ENCODE results near the gene CRLF2. TPM values are rescaled to one million over a fixed set of nuclear protein-coding genes. Genes with fewer than 3 reads are reported as not detected.
"Not testable (repeated sequence)": the region's sequence is repeated elsewhere in the genome, so short reads cannot be mapped to it uniquely, and the experiment has no call there.

CRLF2 gene, protein sequence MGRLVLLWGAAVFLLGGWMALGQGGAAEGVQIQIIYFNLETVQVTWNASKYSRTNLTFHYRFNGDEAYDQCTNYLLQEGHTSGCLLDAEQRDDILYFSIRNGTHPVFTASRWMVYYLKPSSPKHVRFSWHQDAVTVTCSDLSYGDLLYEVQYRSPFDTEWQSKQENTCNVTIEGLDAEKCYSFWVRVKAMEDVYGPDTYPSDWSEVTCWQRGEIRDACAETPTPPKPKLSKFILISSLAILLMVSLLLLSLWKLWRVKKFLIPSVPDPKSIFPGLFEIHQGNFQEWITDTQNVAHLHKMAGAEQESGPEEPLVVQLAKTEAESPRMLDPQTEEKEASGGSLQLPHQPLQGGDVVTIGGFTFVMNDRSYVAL
- polyA plus RNA-seq (ENCODE audit: insufficient read length): not detected

DNA sequence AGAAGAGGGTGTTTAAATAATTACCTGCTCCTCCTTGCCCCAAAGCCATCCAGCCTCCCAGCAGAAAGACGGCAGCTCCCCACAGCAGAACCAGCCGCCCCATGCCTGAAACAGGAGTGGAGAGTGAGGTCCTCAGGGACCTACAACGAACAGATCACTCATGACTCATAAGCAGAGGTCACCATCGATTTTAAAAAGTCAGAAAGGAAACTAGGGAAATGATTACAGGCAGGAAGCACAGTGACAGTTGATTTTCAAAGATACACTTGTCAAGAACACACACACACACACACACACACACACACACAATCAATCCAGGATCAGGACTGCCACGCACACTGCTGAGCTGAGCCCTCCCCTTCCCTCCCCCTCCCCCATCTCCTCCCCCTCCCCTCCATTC, at the start of gene CRLF2:
Gene CRLF2, minus strand, starts transcription at position 118 of the 400 bp plus-strand sequence. Its CDS starts 15 bp downstream, at position 103.
- DNase-seq: no peak

DNA sequence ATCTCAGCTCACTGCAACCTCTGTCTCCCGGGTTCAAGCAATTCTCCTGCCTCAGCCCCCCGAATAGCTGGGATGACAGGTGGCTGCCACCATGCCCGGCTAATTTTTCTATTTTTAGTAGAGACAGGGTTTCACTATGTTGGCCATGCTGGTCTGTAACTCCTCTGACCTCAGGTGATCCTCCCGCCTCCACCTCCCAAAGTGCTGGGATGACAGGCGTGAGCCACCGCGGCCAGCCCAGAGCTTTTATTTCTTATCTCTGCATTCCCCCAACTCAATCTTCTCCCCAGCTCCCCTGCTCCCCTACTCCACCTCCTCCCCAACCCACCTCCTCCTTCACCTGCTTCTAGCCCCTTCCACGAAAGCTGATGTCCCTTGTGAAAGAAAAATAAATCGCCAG, 49.3 kb upstream of the CRLF2 start:
- DNase-seq: not testable (repeated sequence)

DNA sequence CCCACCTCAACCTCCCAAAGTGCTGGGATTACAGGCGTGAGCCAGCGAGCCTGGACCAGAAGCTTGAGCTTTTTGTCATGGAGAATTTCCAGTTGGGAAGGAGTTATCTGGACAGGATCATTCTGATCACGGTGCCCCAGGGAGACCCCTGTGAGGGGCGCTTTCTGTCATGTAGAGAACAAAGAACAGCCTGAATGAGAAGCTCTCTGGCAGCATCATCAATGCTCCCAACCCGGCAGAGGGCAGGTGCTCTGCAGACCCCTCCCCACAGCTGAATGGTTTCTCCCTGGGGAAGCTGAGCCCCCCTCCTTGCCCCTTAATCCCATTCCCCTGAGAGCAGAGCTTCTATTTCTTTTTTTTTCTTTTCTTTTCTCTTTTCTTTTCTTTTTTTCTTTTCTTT, 48.8 kb upstream of the CRLF2 start:
- DNase-seq: no peak

DNA sequence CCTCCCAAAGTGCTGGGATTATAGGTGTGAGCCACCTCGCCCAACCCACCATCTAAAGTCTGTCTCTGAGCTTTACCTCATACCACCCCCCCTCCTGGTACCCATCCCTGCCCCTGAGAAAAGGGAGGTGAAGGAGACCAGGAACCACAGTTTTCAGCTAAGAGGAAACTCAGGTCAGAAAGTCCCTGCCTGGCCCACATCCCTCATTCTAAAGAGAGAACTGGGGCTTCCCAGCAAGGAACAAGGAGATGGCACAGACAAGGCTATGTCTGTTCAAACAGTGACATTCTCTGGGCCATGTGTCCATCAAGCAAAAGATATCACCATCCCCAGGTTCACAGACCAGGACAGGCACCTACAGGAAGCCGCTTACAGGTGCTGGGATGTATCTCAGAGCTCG, 40.4 kb upstream of the CRLF2 start:
- DNase-seq: no peak

DNA sequence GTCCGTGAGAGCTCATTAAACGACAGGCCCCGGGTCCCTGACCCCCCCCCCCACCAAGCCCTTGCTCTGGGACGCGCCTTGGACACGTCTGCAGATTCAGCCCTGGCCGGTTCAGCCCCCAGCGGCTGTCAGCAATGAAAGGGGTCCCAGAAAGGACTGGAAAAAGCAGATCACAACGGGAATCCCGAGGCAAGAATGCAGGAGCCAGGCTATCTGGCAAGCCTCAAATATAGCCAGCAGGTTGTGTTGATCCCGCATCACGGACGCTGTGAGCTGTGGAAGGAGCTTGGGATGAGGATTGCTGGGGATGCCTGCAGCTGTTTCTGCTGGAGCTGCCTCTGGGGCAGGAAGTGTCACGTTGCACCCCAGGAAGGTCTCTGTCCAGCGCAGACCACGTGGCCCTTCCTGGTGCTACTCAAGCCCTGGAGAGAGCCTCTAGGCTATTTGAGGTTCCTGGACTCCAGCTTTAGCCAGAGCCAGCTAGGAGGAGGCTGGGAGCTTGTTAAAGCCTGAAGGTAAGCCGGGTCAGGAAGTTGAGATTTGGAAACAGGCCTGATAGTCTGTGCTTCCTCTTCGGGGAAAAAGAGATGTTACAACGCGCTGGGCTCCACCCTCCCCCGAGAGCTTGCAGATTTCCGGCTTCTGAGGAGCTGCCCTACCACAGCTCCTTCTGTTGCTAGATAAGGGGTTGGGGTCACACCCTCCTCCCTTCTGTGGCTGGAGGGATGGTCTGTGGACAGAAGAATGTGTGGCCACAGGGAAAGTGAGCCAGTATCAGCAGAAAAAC, 36.8 kb upstream of the CRLF2 start:
- DNase-seq: peak; percentile 47

DNA sequence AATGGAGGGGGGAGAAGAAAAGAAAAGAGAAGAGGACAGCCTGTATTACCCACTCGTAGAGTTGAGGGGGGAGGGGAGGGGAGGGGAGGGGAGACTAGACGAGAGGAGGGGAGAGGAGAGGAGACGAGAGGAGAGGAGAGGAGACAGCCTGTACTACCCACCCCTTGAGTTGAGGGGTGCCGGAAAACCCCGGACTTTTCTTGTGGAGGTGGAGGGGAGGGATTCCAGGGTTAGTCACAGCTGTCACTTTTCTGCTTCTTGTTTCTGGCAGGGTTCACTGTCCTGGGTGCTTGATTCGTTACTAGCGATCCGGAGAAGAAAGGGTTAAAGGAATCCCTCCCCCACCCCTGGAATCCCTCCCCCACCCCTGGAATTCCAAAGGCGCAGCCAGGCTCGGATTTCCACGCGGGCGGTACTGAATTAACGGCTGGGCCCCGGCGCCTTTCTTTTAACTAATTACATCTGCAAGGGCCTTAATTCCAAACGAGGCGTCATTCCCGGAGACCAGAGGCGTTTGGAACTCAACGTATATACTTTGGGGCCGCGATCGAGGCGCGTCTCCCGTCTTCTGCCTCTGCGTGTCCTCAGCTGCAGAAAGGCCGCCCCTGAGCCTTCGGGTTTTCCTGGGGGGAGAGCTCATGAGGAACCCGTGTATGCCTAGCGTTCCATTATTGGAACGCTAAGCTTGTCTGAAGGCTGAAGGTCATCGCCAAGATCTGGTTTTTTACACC, 36.0 kb upstream of the CRLF2 start:
- DNase-seq: peak; percentile 29

GRCh38 chrX:1246816-1247215, 34.4 kb upstream of the CRLF2 start:
- peak; percentile 68 for DNase-seq

GRCh38 chrX:1244164-1245076, 32.0 kb upstream of the CRLF2 start:
- DNase-seq: peak; percentile 10

GRCh38 chrX:1242891-1243402, 30.5 kb upstream of the CRLF2 start:
- DNase-seq: no peak

- not testable (repeated sequence) for DNase-seq
Observed at GRCh38 chrX:1240551-1240950, 28.1 kb upstream of the CRLF2 start.

DNA sequence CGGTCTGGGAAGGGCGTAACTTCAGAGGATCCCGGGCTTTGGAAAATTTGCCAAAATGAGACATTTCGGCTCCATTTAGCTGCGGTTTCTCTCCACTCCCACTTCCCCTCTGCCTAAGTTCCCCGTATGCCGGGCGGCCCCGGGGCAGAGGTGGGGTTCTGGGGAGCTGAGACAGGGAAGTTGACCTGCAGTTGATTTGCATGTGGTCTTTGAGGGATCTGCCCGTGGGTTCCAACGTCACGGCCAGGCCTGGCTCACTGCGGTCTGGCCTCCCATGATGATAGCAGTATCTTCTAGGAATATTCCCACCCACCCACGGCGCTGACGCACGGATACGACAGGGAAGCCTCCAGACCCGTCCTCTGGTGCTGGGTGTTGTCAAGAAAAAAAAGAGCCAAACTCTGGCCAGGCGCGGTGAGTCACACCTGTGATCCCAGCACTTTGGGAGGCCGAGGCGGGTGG, 27.3 kb upstream of the CRLF2 start:
- peak; percentile 22 for DNase-seq

GRCh38 chrX:1231850-1232465, 19.5 kb upstream of the CRLF2 start:
- no peak for DNase-seq

GRCh38 chrX:1228101-1228500, 15.7 kb upstream of the CRLF2 start:
- DNase-seq: not testable (repeated sequence)

- DNase-seq: no peak
Observed at GRCh38 chrX:1226249-1226648, 13.8 kb upstream of the CRLF2 start.

DNA sequence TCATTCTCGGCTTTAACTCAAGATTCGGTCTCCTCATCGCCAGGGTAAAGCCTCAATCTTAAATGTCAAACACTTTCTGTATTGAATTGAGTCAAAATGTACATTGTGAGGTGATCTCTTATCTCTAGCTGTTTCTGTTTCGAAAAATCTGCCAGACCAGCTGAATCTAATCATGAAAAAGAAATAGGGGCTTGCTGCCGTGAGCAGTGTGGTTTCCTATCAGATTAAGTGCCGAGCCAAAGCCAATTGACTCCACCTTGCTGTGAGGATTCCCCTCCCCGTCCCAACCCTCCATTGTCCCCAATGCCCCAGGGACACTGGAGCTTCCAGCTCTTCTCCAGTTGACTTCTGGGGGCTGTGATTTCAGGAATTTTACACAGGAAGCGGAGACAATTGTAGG, 12.5 kb upstream of the CRLF2 start:
- DNase-seq: no peak

GRCh38 chrX:1223242-1223600, 10.8 kb upstream of the CRLF2 start:
- DNase-seq: no peak

DNA sequence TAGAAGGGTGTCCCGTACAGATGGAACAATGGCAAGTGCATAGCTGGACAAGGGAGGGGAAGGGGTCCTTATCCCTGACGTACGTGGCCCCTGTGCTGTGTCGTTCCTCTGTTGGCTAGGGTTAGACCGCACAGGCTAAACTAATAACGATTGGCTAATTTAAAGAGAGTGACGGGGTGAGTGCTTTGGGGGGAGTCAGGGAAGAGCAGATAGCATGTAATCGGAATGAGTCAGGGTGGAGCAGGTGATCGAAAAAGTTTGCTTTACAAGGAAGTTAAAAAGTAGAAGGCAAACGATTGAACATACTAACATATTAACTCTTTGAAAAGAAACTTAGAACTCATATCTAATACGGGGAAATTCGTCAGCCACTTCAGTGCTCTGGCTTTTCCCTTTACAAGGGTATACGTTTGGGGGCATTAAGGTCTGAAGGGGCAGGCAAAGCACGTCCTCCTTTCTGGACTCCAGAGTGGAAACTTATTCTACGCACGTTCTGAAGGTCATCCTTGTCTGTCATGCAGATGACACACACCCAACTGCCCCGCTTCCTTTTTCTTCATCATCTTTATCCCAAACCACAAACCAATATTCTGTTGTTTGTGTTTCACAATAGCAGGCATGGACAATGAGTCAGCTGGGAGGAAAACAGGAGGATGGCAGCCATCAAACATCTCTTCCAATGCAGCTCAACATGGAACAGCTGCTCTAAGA, 10.2 kb upstream of the CRLF2 start:
- DNase-seq: no peak

- no peak for DNase-seq
Observed at GRCh38 chrX:1221296-1221845, 8.9 kb upstream of the CRLF2 start.

DNA sequence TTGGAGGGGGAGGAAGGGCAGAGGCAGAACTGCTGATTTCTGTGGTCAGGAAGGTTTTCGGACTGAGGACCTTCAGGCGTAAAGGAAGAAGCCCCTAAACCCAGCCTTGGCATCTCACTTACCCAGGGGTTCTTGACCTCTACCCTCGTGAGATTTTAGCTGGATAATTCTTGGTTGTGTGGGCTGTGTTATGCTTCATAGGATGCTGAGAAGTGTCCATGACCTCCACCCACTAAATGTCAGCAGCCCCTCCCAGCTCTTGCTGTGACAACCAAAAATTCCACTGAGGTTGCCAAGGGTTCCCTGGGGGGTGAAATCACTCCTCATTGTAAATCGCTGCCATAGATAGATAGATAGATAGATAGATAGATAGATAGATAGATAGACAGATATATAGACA, 5.8 kb upstream of the CRLF2 start:
- no peak for DNase-seq

GRCh38 chrX:1215123-1215823, 2.8 kb upstream of the CRLF2 start:
- no peak for DNase-seq

All from hindlimb muscle (tissue), 1 donor.